IMR-90 (cell line): Measurements from ENCODE around the gene GPR152. TPM values are rescaled to one million over a fixed set of nuclear protein-coding genes. Genes with fewer than 3 reads are reported as not detected.

ENCODE experiments used
- ATAC-seq: fragments of 200-7000 bp; cut with Tn5 transposase; 2 replicates; pipeline ENCODE4 v1.9.1; 2020; ENCODE audit warnings: low read depth, mild to moderate bottlenecking, moderate library complexity
- BruUV-seq: library from RNA; stranded (reverse); fragments of 400-500 nt; replicated peaks from 2 replicates; lab custom pipeline; 2021; lab: Mats Ljungman, UMichigan
- CTCF ChIA-PET: fragments of 300-600 bp; formaldehyde crosslinking; extraction: SDS; loops from one replicate; lab custom pipeline; 2021; ENCODE audit warnings: antibody characterized with exemption; lab: Yijun Ruan, JAX
- POLR2A ChIA-PET: fragments of 300-600 bp; sonication (Branson Sonifier 250); formaldehyde crosslinking; loops from one replicate; lab custom pipeline; 2022; ENCODE audit warnings: antibody characterized with exemption; ENCODE audit not compliant: unreplicated experiment; lab: Charles Lee
- DNase-seq: peaks from one replicate; pipeline ENCODE4 v3.0.0; 2013
- H2AFZ ChIP-seq: replicated peaks from 2 replicates; pipeline ENCODE3; 2013; ENCODE audit warnings: low read length, mild to moderate bottlenecking; ENCODE audit not compliant: poor library complexity
- H2AK5ac ChIP-seq: 2 replicates; pipeline ENCODE4 v1.6.1; 2013; ENCODE audit warnings: low read depth, low read length, inconsistent platforms
- H2AK9ac ChIP-seq: replicated peaks from 2 replicates; pipeline ENCODE3; 2013; ENCODE audit warnings: mild to moderate bottlenecking, low read depth, low read length, moderate library complexity; ENCODE audit not compliant: poor library complexity
- H2BK120ac ChIP-seq: 2 replicates; pipeline ENCODE4 v1.6.1; 2013; ENCODE audit warnings: low read depth, low read length, inconsistent platforms
- H2BK15ac ChIP-seq: 3 replicates; pipeline ENCODE4 v1.6.1; 2013; ENCODE audit warnings: low read depth, low read length, inconsistent platforms
- H2BK20ac ChIP-seq: 2 replicates; pipeline ENCODE4 v1.6.1; 2013; ENCODE audit warnings: low read depth, mild to moderate bottlenecking, inconsistent platforms, low read length, moderate library complexity
- H2BK5ac ChIP-seq: 2 replicates; pipeline ENCODE4 v1.6.1; 2013; ENCODE audit warnings: mild to moderate bottlenecking, low read depth, low read length, inconsistent platforms; ENCODE audit not compliant: poor library complexity, severe bottlenecking
- H3K14ac ChIP-seq: replicated peaks from 2 replicates; pipeline ENCODE4 v1.6.1; 2013; ENCODE audit warnings: low read depth, low read length, inconsistent platforms
- H3K18ac ChIP-seq: 2 replicates; pipeline ENCODE4 v1.6.1; 2013; ENCODE audit warnings: low read depth, low read length, control low read depth
- H3K23ac ChIP-seq: 2 replicates; pipeline ENCODE4 v1.6.1; 2013; ENCODE audit warnings: low read depth, low read length, inconsistent platforms
- H3K27ac ChIP-seq: 2 replicates; pipeline ENCODE4 v1.5.1; 2013; ENCODE audit warnings: mild to moderate bottlenecking, control low read depth, low read length; ENCODE audit not compliant: insufficient read depth
- H3K27me3 ChIP-seq: 2 replicates; pipeline ENCODE4 v1.6.1; 2013; ENCODE audit warnings: low read length; ENCODE audit not compliant: control insufficient read depth, insufficient read depth
- H3K36me3 ChIP-seq: 2 replicates; pipeline ENCODE4 v1.6.1; 2013; ENCODE audit warnings: low read length, mixed read lengths; ENCODE audit not compliant: control insufficient read depth, insufficient read depth
- H3K4ac ChIP-seq: 2 replicates; pipeline ENCODE4 v1.6.1; 2013; ENCODE audit warnings: low read depth, low read length, inconsistent platforms
- H3K4me1 ChIP-seq: 2 replicates; pipeline ENCODE4 v1.6.1; 2013; ENCODE audit warnings: low read length, mixed read lengths; ENCODE audit not compliant: control insufficient read depth, insufficient read depth
- H3K4me2 ChIP-seq: 2 replicates; pipeline ENCODE4 v1.6.1; 2013; ENCODE audit warnings: low read depth, mild to moderate bottlenecking, control low read depth, low read length, moderate library complexity
- H3K4me3 ChIP-seq: 2 replicates; pipeline ENCODE4 v1.5.1; 2013; ENCODE audit warnings: low read depth, mild to moderate bottlenecking, control low read depth, low read length, moderate library complexity; ENCODE audit not compliant: insufficient read depth
- H3K56ac ChIP-seq: 2 replicates; pipeline ENCODE4 v1.6.1; 2013; ENCODE audit warnings: low read length, inconsistent platforms; ENCODE audit not compliant: insufficient read depth; ENCODE audit errors: extremely low read depth
- H3K79me1 ChIP-seq, 2 experiments: 2 replicates each; pipeline ENCODE4 v1.6.1; 2013; ENCODE audit warnings: low read length in 2 of 2, inconsistent platforms in 1 of 2, low read depth in 1 of 2
- H3K9ac ChIP-seq: 2 replicates; pipeline ENCODE4 v1.6.1; 2013; ENCODE audit warnings: low read depth, low read length, control low read depth
- H3K9me1 ChIP-seq: 2 replicates; pipeline ENCODE4 v1.6.1; 2013; ENCODE audit warnings: low read length, inconsistent platforms; ENCODE audit not compliant: insufficient read depth
- H3K9me3 ChIP-seq: 2 replicates; pipeline ENCODE4 v1.6.1; 2013; ENCODE audit warnings: low read length; ENCODE audit not compliant: control insufficient read depth, insufficient read depth
- H4K20me1 ChIP-seq: 2 replicates; pipeline ENCODE4 v1.6.1; 2013; ENCODE audit warnings: low read length, inconsistent platforms; ENCODE audit not compliant: insufficient read depth
- H4K5ac ChIP-seq: 2 replicates; pipeline ENCODE4 v1.6.1; 2013; ENCODE audit warnings: mild to moderate bottlenecking, low read depth, low read length, control low read depth
- H4K8ac ChIP-seq, 2 experiments: 2 replicates each; pipeline ENCODE4 v1.6.1; 2013; ENCODE audit warnings: low read depth in 2 of 2, low read length in 2 of 2, control low read depth in 1 of 2, inconsistent platforms in 1 of 2
- H4K91ac ChIP-seq: 2 replicates; pipeline ENCODE4 v1.6.1; 2013; ENCODE audit warnings: low read depth, low read length, inconsistent platforms; ENCODE audit not compliant: insufficient read depth
- CEBPB ChIP-seq: IDR thresholded peaks from 2 replicates; pipeline ENCODE4 v1.6.1; 2012; ENCODE audit warnings: low read depth, low read length, improper control_type of control experiment
- WGBS, 2 experiments: methylation state at CpG; one replicate each; pipeline versions ENCODE4 v1.1.5 to v1.1.7; 2013; ENCODE audit warnings: missing lambda C conversion rate in 2 of 2; ENCODE audit not compliant: insufficient read length in 1 of 2; ENCODE audit errors: extremely low coverage in 2 of 2; 5-methylcytosine and 5-hydroxymethylcytosine counted together
- dilution Hi-C: fragments of 300-500 bp; cut with HindIII; formaldehyde crosslinking; loops from one replicate; pipeline ENCODE4 v1.14.3; 2018; ENCODE audit warnings: low sequenced_read_pairs; ENCODE audit not compliant: unreplicated experiment
- in situ Hi-C: fragments of 300-500 bp; cut with MboI; formaldehyde crosslinking; loops from 3 replicates; pipeline ENCODE4 v1.14.3; 2019; ENCODE audit warnings: low sequenced_read_pairs, inconsistent platforms, mixed read lengths
- intact Hi-C: fragments of 100-400 bp; cut with micrococcal nuclease; formaldehyde crosslinking; loops from 2 replicates; pipeline ENCODE4 v1.10.0; 2022
- polyA plus RNA-seq, 3 experiments: library from polyadenylated mRNA; depleted of rRNA; stranded (reverse); fragments of >200 nt; gene quantifications; 2 replicates each; pipeline ENCODE4 v1.2.3, GENCODE V29; 2012; ENCODE audit warnings: low replicate concordance in 1 of 3
- total RNA-seq: library from RNA; depleted of rRNA; stranded (reverse); fragments of >200 nt; gene quantifications from 2 replicates; pipeline ENCODE4 v1.2.3, GENCODE V29; 2012
- TF ChIP-seq, protein P1 (sequence below): fragments of 150-350 bp; IDR thresholded peaks from 2 replicates; pipeline ENCODE4 v1.6.1; 2016; ENCODE audit warnings: low read depth, mild to moderate bottlenecking, low read length, moderate library complexity, borderline replicate concordance

The GPR152 gene
- total and polyA plus RNA-seq, 2 of the 4 experiments (the other 2 are of a cell fraction), result not detected

DNA sequence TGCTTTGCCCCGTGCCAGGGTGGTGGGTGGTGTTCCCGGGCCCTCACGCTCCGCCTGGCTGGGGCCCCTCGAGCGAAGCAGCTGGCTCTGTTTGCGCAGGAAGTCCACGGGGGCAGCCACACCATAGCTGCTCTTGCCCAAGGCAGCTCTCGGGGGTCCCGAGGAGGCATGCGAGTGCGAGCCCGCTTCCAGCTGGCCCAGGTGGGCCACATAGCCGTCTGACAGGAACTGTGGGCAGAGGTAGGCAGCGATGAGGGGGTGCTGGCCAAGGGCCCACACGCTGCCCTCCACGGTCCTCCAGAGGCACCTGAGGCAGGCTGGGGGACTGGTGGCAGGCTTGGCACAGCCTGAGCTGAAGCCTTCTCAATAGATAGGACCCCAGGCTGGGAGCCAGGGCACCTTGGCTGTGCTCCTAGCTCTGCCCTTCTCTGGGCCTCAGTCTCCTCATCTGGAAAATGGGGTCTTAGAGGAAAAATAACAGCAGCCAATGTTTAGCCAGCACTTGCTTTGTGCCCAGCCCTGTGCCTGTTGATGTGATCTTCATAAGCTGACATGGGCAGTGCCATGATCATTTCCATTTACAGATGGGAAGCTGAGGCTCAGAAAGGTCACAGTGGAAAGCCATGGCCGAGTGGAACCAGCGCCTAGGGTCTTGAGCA lies 39.7 kb upstream of the GPR152 start:
- Histone ChIP-seq H3K27me3 (no peaks in the 10 kb centered on the region), H4K5ac (no peak overlapping the region), H3K23ac (no peak overlapping the region), H3K18ac (no peak overlapping the region), H3K4me3 (no peak overlapping the region), H3K14ac (no peak overlapping the region), H3K56ac (no peak overlapping the region), H4K91ac (no peak overlapping the region), H3K9ac (no peak overlapping the region), H3K79me1 (no peaks in the 10 kb centered on the region), H3K9me1 (peaks cover 4% of the 10 kb centered on the region; the same call in 1 of the 2 replicates), H4K20me1 (no peaks in the 10 kb centered on the region; the same call in 1 of the 2 replicates), H4K8ac (no peak overlapping the region), H3K4ac (no peak overlapping the region), H2BK120ac (no peak overlapping the region), H2BK20ac (no peak overlapping the region), H2AK5ac (no peak overlapping the region), H3K27ac (no peak overlapping the region), H2AFZ (no peak overlapping the region), H3K4me2 (no peak overlapping the region), H3K36me3 (peaks cover 55% of the 10 kb centered on the region), H3K9me3 (no peaks in the 10 kb centered on the region), H2BK5ac (no peak overlapping the region), H3K4me1 (no peaks in the 10 kb centered on the region), H2BK15ac (no peak overlapping the region), H2AK9ac (no peak overlapping the region)
- BruUV-seq, result no TSS peak
- dilution Hi-C loops (no loop called here), in situ Hi-C loops (no loop called here), intact Hi-C loops (no loop called here)
- ChIA-PET POLR2A (no interaction called here), CTCF (no interaction called here)
- 85% methylated on average over 7 of the region's 19 CpGs; no CpG with 5 or more reads in 1 of the 2 experiments for WGBS, 2 experiments
- TF ChIP-seq, protein P1, sequence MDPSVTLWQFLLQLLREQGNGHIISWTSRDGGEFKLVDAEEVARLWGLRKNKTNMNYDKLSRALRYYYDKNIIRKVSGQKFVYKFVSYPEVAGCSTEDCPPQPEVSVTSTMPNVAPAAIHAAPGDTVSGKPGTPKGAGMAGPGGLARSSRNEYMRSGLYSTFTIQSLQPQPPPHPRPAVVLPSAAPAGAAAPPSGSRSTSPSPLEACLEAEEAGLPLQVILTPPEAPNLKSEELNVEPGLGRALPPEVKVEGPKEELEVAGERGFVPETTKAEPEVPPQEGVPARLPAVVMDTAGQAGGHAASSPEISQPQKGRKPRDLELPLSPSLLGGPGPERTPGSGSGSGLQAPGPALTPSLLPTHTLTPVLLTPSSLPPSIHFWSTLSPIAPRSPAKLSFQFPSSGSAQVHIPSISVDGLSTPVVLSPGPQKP, result no peak
- TF ChIP-seq CEBPB, result no peak
- ATAC-seq, result no peak
- DNase-seq, result no peak
